ENCODE results near the gene SLC9A9.
"Not testable (repeated sequence)": the region's sequence is repeated elsewhere in the genome, so short reads cannot be mapped to it uniquely, and the experiment has no call there.

The SLC9A9 gene

GRCh38 chr3:143755978-143756377, 92.3 kb downstream of the SLC9A9 start:
- DNase-seq (ENCODE audit: low spot score): no peak

- no peak for DNase-seq (ENCODE audit: low spot score)
Measured at GRCh38 chr3:143754090-143754489, 94.2 kb downstream of the SLC9A9 start.

- DNase-seq (ENCODE audit: low spot score): no peak
Measured at GRCh38 chr3:143753456-143753855, 94.8 kb downstream of the SLC9A9 start.

GRCh38 chr3:143753006-143753405, 95.3 kb downstream of the SLC9A9 start:
- no peak for DNase-seq (ENCODE audit: low spot score)

GRCh38 chr3:143751643-143752178, 96.6 kb downstream of the SLC9A9 start:
- DNase-seq (ENCODE audit: low spot score): no peak

GRCh38 chr3:143750841-143751240, 97.4 kb downstream of the SLC9A9 start:
- DNase-seq (ENCODE audit: low spot score): no peak

GRCh38 chr3:143749926-143750325, 98.3 kb downstream of the SLC9A9 start:
- DNase-seq (ENCODE audit: low spot score): no peak

- no peak for DNase-seq (ENCODE audit: low spot score)
Measured at GRCh38 chr3:143737065-143737464, 111.2 kb downstream of the SLC9A9 start.

GRCh38 chr3:143736205-143736997, 111.9 kb downstream of the SLC9A9 start:
- no peak for DNase-seq (ENCODE audit: low spot score)

- no peak for DNase-seq (ENCODE audit: low spot score)
Measured at GRCh38 chr3:143731776-143732175, 116.5 kb downstream of the SLC9A9 start.

GRCh38 chr3:143731320-143731719, 116.9 kb downstream of the SLC9A9 start:
- DNase-seq (ENCODE audit: low spot score): no peak

GRCh38 chr3:143727391-143727790, 120.9 kb downstream of the SLC9A9 start:
- DNase-seq (ENCODE audit: low spot score): no peak

- no peak for DNase-seq (ENCODE audit: low spot score)
Measured at GRCh38 chr3:143726727-143727126, 121.5 kb downstream of the SLC9A9 start.

- no peak for DNase-seq (ENCODE audit: low spot score)
Measured at GRCh38 chr3:143720381-143720780, 127.9 kb downstream of the SLC9A9 start.

- DNase-seq (ENCODE audit: low spot score): no peak
Measured at GRCh38 chr3:143718463-143718862, 129.8 kb downstream of the SLC9A9 start.

- DNase-seq (ENCODE audit: low spot score): no peak
Measured at GRCh38 chr3:143716731-143717130, 131.5 kb downstream of the SLC9A9 start.

GRCh38 chr3:143712522-143712921, 135.7 kb downstream of the SLC9A9 start:
- no peak for DNase-seq (ENCODE audit: low spot score)

GRCh38 chr3:143707848-143708247, 140.4 kb downstream of the SLC9A9 start:
- no peak for DNase-seq (ENCODE audit: low spot score)

GRCh38 chr3:143700431-143700975, 147.8 kb downstream of the SLC9A9 start:
- DNase-seq (ENCODE audit: low spot score): no peak

- no peak for DNase-seq (ENCODE audit: low spot score)
Measured at GRCh38 chr3:143699424-143699823, 148.8 kb downstream of the SLC9A9 start.

GRCh38 chr3:143698682-143699303, 149.5 kb downstream of the SLC9A9 start:
- DNase-seq (ENCODE audit: low spot score): no peak

GRCh38 chr3:143697975-143698374, 150.3 kb downstream of the SLC9A9 start:
- no peak for DNase-seq (ENCODE audit: low spot score)

- not testable (repeated sequence) for DNase-seq (ENCODE audit: low spot score)
Measured at GRCh38 chr3:143695333-143695732, 152.9 kb downstream of the SLC9A9 start.

Measured in HuH-7.5 (cell line).